HG02571 (cell line): ENCODE data around the gene NCCRP1.

Source experiments
- ATAC-seq: cut with Tn5 transposase; IDR thresholded peaks from one replicate; pipeline ENCODE4 v1.9.1; 2021; ENCODE audit warnings: mild to moderate bottlenecking, moderate library complexity; ENCODE audit not compliant: unreplicated experiment

NCCRP1 gene

DNA sequence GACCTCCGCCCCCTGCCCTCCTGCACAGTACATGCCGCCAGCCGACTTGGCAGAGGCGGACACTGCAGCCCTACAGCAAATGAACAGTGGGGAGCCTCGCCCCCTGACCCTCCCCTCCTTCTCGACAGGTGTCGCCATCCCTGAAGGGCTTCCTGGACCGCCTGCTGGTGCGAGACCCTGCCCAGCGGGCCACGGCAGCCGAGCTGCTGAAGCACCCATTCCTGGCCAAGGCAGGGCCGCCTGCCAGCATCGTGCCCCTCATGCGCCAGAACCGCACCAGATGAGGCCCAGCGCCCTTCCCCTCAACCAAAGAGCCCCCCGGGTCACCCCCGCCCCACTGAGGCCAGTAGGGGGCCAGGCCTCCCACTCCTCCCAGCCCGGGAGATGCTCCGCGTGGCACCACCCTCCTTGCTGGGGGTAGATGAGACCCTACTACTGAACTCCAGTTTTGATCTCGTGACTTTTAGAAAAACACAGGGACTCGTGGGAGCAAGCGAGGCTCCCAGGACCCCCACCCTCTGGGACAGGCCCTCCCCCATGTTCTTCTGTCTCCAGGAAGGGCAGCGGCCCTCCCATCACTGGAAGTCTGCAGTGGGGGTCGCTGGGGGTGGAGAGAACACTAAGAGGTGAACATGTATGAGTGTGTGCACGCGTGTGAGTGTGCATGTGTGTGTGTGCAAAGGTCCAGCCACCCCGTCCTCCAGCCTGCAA is 18.3 kb upstream of the NCCRP1 start:
- no peak for ATAC-seq

DNA sequence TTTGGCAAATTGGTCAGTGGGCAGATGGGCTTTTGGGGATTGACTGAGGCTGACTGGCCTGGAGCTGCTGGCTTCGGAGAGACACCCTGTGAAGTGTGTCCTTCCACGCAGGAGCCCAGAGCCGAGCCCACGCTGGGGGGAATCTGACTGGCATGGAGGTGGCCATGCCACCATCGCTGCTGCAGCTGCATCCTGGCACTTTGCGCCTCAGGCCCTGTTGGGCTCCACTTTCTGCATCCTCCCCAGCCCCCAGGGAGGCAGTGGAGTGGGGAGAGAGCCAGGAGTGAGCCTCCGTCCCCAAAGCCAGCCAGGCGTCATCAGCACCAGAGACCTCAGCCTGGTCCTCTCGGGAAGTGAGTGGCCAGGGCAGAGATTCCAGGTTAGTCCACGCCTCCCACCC is 17.0 kb upstream of the NCCRP1 start:
- no peak for ATAC-seq

DNA sequence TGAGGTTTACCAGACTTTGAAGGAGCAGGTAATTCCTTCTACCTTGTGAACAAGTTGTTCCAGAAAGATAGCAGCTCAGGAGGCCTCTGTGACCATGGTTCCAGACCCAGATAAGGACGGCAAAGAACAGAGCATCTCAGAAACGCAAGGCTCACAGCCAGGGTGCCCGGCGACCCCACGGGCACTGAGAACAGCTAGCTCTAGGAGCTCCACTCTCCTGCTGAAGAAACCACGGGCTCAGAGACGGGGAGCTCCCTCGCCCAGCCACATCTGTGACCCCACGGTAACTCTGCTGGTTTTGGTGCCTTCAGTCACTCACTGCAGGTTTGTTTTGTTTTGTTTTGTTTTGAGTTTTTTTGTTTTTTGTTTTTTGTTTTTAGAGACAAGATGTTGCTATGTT is 16.0 kb upstream of the NCCRP1 start:
- ATAC-seq: no peak

DNA sequence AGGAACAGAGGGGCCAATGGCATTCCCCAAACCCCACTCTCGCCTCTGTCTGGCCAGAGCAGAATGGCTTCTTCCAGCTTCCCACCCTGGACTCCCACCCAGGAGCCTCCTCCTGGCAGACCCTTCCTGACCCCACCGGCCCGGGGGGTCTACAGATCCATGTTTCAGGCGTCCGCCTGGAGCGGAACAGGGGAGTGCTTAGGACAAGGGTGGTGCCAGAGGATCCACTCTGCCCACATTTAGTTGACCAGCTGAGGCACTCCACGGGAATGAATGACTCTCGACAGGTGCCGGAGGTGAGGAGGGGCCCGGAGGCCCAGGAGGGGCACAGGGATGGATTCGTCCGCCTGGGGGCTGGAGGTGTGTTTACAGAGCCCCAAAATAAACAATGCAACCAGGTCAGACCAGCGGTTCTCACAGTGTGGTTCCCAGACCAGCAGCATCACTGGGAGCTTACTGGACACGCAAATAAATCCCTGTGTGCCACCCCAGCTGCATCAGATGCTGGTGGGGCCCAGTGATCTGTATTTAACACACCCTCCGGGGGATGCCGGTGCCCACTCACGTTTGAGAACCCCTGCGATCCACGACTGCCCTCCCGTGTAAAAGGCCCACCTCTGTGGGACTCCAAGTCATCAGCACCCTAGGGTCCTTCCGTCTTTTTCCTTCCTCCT is 15.1 kb upstream of the NCCRP1 start:
- ATAC-seq: no peak

- no peak for ATAC-seq
Observed at GRCh38 chr19:39182174-39182505, 14.6 kb upstream of the NCCRP1 start.

DNA sequence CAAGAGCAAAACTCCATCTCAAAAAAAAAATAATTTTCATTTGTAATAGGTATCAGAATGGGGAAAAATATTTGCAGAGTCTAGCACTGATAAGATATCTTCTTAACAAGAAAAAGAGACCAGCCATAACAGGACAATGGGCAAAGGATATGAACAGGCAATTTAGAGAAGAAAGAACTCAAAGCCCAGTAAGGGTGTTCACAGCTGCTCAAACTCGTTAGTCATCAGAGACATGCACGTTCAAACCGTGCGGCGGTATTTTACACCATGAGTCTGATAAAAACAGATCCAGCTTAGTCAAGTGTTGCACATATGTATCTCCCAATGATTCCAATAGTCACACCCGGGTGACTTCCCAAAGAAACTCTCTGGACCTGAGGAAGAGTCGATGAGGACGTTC is 13.7 kb upstream of the NCCRP1 start:
- ATAC-seq: no peak

DNA sequence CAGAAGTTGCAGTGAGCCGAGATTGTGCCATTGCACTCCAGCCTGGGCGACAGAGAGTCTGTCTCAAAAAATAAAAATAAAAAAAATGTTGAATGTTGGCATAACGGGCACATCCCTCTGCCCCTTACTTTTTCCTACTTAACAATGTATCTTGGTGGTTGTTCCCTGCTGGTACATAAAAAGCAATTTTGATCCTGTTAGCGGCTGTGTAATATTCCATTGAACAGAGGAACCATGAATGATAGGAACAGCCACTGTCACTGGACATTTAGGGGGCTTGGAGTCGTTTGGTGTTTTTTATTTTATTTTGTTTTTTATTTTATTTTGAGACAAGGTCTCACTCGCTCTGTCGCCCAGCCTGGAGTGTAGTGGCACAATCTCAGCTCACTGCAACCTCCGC is 10.4 kb upstream of the NCCRP1 start:
- no peak for ATAC-seq

DNA sequence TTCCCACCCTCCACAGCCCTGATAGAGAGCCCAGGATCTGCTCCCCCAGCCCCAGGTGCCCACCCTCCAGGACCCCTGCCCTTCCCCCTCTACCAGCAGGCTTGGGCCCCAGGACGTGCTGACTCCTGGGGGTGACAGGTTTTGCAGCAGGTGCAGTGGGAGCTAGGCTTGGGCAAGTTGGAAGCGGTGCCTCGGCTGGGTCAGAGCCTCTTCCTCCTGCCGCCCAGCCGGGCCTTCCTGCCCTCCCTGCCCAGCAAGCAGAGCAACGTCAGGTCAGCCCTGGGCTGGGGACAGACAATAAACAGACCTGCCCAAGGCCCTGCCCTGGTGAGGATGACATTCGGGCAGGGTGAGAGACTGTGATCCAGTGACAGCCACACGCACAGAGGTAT is 9.2 kb upstream of the NCCRP1 start:
- no peak for ATAC-seq

- ATAC-seq: no peak
Observed at GRCh38 chr19:39188960-39189359, 7.8 kb upstream of the NCCRP1 start.

GRCh38 chr19:39190768-39191167 is 6.0 kb upstream of the NCCRP1 start:
- ATAC-seq: no peak

- no peak for ATAC-seq
Observed at GRCh38 chr19:39192846-39193245, 3.9 kb upstream of the NCCRP1 start.

DNA sequence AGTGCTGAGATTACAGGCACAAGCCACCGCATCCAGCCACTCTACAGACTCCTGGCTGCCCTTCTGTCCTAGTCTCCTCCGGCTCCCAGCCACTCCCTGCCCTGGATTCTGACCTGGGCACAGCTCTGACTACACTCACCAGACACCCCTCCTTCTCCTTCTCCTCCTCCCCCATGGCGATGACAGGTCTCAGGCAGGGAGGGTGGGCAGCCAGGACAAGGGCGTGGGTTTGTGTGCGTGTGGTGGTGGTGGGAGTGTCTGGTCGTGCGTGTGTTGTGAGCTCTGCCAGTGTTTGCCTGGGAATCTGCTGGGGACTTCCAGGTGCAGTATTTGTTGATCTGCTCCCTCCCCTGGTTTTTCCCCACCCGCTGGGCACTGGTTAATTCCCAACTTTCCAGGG is 3.0 kb upstream of the NCCRP1 start:
- no peak for ATAC-seq

- ATAC-seq: no peak
Observed at GRCh38 chr19:39194832-39195542, 1.8 kb upstream of the NCCRP1 start.

GRCh38 chr19:39195755-39196154 is 1.0 kb upstream of the NCCRP1 start:
- ATAC-seq: no peak

- ATAC-seq: no peak
Observed at GRCh38 chr19:39196320-39196719, 444 bp upstream of the NCCRP1 start.

DNA sequence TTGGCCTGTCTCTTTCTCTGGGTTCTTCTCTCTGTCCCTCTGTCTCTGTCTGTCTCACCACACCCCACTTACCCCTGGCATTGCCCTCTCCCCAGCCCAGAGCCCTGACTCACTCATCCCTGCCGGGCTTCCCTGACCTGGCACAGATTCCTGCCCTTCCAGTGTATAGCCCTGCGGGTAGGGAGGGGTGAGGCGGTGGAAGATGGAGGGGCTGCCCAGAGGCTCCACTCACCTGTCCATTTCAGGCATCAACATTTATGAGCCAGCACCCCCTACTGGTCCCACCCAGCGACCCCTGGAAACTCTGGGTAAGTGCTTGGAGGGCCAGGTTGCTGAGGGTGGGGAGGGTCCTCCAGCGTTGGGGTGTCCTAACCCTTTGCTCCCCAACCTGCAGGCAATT is 1.0 kb downstream of the NCCRP1 start:
- ATAC-seq: no peak

- ATAC-seq: no peak
Observed at GRCh38 chr19:39199025-39199424, 2.3 kb downstream of the NCCRP1 start.

- no peak for ATAC-seq
Observed at GRCh38 chr19:39200066-39200802, 3.5 kb downstream of the NCCRP1 start.

DNA sequence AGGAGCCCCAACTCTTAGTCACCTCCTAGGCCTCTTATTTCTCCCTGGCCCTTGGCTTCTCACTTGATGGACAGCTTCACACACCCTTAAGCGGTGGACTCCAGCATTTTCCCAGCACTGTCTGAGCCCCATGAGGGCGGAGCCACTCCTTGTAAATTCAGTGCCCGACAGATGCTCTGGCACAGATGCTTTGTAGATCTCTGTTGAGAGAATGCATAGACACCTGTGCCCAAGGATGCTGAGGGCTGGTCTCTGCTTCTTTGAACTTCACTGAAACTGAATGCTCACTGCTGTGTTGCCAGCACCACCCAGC is 4.0 kb downstream of the NCCRP1 start:
- no peak for ATAC-seq

- ATAC-seq: no peak
Observed at GRCh38 chr19:39202998-39203355, 6.2 kb downstream of the NCCRP1 start.

DNA sequence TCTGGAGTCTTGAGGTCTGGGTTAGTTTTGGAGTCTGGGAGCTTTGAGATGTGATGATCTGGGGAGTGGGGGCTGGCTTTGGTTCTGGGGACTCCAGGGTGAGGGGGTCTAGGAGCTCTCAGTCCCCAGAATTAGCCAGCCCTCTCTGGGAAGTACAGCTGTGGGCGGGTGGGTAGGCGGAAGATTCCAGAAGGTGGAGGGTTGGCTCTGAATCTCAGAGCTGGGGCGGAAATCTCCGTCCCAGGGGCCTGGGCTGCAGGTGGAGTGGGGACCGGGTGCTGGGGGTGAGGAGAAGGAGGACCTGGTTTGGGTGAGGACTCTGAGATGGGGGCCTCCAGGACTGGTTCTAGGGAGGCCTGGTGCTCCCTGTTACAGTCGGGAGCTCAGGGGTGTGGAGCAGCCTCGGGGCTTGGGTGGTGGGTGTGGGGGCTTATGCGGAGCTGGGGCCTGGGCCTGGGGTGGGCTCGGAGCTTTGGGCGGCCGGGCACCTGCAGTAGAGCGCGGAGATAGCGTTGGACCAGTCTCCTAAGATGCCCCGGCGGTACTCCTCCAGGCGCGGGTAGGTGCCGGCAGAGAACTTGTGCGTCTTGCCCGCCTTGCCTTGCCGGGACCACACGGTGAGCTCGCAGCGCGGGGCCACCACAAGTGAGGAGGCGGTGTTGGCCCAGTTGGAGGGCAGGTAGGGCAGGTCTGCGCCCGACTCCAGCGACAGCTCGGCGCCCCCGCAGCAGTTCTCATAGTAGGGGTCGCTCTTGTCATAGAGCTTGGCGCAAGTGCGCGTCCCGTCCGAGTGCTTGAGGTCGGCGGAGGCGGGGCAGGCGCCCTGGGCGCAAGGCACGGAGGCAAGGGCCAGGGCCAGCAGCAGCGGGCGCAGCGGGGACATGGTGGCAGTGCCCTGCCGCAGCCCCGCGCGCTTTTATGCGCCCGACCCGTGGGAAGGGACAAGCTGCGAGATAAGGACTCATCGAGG is 6.9 kb downstream of the NCCRP1 start, which contains the start of gene SYCN:
TSS of gene SYCN (minus strand) at position 892 of the 970 bp plus-strand sequence. CDS start at position 883, 9 bp downstream.
- no peak for ATAC-seq
